Globus pallidus (tissue), 1 donor: ENCODE measurements around the gene KIF13A.
"Not testable (repeated sequence)": the region's sequence is repeated elsewhere in the genome, so short reads cannot be mapped to it uniquely, and the experiment has no call there.

Experiments
- DNase-seq: peaks from one replicate; pipeline ENCODE4 v3.0.0-alpha.2; 2015; ENCODE audit warnings: low spot score

The KIF13A gene

GRCh38 chr6:17998442-17998841, 11.0 kb upstream of the KIF13A start:
- no peak for DNase-seq

GRCh38 chr6:17998003-17998402, 10.6 kb upstream of the KIF13A start:
- no peak for DNase-seq

GRCh38 chr6:17995414-17995813, 8.0 kb upstream of the KIF13A start:
- no peak for DNase-seq

GRCh38 chr6:17994019-17994418, 6.6 kb upstream of the KIF13A start:
- no peak for DNase-seq

- no peak for DNase-seq
Observed at GRCh38 chr6:17988422-17988944, 1.0 kb upstream of the KIF13A start.

- peak; percentile 78 for DNase-seq
Observed at GRCh38 chr6:17987697-17988421, 424 bp upstream of the KIF13A start.

GRCh38 chr6:17986656-17987446, 584 bp downstream of the KIF13A start:
- DNase-seq, result peak; percentile 81

DNA sequence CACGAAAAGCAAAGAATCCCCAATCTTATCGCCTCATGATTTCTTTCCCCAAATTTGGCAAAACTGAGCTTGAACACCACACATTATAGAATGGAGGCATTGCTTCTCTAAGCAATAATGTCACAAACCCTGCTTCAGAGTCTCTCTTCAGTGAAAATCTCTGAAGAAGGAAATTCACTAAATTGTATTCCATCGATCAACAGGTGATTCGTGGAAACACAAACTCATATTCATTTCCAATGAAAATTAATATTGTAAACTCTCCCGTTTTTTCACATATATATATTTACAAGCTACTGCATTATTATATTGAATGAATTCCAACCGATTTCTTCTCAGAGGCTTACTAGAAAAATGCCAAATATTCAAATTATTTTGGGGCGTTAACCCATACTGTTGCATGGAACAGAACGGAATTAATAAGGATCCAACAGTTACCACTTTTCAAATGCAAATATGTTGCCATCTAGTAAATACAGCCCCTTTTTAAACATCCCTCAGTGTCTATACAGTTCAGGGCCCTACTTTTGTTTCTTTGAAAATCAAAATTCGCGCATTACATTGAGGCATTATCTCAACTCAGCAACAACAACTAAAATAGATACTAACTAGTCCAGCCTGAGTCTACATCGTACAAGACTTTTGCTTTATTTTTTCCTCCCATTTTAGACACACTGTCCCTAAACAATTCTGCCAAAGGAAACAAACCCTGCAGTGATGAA, 1.3 kb downstream of the KIF13A start:
- DNase-seq, result peak; percentile 19

GRCh38 chr6:17984812-17985670, 2.4 kb downstream of the KIF13A start:
- DNase-seq, result peak; percentile 23

- DNase-seq, result no peak
Observed at GRCh38 chr6:17984399-17984798, 3.0 kb downstream of the KIF13A start.

DNA sequence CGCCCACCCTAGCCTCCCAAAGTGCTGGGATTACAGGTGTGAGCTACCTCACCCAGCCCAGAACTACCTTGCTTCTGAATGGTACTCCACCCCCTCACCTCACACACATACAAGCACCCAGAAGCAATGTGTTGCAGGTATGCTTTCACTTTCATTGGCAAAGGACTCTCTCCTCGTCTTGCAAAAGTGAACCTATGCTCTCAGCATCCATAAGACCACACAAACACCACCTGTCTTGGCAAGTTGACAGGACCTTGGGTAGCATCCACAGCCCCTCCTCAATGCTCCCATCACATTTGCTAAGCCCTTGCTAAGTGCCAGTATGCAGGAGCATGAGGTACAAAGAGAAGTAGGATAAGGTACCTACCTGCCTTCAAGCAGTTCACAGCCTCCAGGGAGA, 3.7 kb downstream of the KIF13A start:
- no peak for DNase-seq

GRCh38 chr6:17980329-17980728, 7.1 kb downstream of the KIF13A start:
- no peak for DNase-seq

DNA sequence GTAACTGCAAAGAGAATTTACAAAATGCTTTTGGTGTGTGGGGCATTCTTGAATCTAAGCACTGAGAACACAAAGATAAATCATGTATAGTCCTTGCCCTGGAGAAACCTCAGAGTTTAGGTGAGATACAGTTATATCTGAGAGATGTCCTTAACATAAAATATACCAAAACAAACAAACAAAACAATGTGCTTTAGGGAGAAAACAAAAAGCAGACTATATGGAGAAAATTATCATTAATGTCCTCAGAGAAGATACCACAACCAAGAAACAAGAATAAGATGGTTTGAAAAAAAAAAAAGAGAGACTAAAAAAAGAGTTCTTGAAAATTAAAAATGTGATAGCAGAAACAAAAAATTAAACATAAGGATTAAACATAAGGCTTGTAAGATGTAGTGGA, 8.0 kb downstream of the KIF13A start:
- DNase-seq, result no peak

DNA sequence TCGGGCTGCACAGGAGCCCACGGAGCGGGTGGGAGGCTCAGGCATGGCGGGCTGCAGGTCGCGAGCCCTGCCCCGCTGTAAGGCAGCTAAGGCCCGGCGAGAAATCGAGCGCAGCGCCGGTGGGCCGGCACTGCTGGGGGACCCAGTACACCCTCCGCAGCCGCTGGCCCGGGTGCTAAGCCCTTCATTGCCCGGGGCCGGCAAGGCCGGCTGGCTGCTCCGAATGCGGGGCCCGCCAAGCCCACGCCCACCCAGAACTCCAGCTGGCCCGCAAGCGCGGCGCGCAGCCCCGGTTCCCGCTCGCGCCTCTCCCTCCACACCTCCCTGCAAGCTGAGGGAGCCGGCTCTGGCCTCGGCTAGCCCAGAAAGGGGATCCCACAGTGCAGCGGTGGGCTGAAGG, 11.2 kb downstream of the KIF13A start:
- DNase-seq, result not testable (repeated sequence)

- DNase-seq, result no peak
Observed at GRCh38 chr6:17974570-17975368, 12.7 kb downstream of the KIF13A start.

DNA sequence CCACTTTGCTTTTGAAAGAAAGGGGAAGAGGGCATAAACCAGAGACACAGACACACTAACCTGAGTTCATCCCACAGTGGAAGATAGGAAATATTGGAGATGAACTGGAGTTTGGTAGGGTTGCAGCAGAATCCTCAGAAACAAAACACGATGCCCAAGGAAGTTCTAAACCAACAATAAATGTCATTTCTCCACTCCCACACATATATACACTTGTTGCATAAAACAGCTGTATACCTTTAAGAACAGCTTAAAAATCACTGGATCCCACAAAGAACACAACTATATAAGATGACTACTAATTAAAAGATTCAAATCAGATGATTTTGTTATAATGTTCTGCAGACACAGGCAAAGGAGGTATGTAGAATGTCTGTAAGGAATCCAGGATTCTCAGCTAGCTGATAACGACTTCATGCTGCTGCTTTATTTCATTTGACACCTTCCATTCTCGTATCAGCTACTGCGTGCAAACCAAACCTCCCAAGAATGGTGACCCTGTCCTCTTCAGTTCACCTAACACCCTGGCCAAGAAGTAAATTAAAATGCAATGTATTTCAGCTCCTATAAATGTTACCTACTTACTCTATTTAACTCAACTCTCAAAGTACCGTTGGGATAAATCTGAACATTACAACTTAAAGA, 14.3 kb downstream of the KIF13A start:
- DNase-seq, result no peak

GRCh38 chr6:17972074-17972952, 15.1 kb downstream of the KIF13A start:
- no peak for DNase-seq

GRCh38 chr6:17971128-17972073, 16.0 kb downstream of the KIF13A start:
- DNase-seq, result no peak
